ENCODE results near the gene SLC22A14.

- TF ChIP-seq CTCF (IDR thresholded peaks at IDR 0.05) (no peak), POLR2A (IDR thresholded peaks at IDR 0.05) (no peak)
Measured at GRCh38 chr3:38260474-38260873, 21.6 kb upstream of the SLC22A14 start.
